GM15510 (cell line): ENCODE results near the gene FRMPD3.

Experiments used
- POLR2A ChIP-seq: IDR thresholded peaks from 3 replicates; pipeline ENCODE4 v1.6.1; 2011; ENCODE audit warnings: borderline replicate concordance; ENCODE audit not compliant: insufficient read length; ENCODE audit errors: extremely low read depth

Gene FRMPD3

GRCh38 chrX:107448998-107449835 is at the start of gene FRMPD3:
FRMPD3 (plus strand) TSS chrX:107449652; CDS start chrX:107526589, 76,937 bp downstream.
- no peak for TF ChIP-seq POLR2A

- no peak for TF ChIP-seq POLR2A
Observed at GRCh38 chrX:107420571-107420970, 28.9 kb upstream of the FRMPD3 start.

- no peak for TF ChIP-seq POLR2A
Observed at GRCh38 chrX:107421337-107421861, 28.1 kb upstream of the FRMPD3 start.

- no peak for TF ChIP-seq POLR2A
Observed at GRCh38 chrX:107429090-107429489, 20.4 kb upstream of the FRMPD3 start.

GRCh38 chrX:107440187-107440586 is 9.3 kb upstream of the FRMPD3 start:
- no peak for TF ChIP-seq POLR2A

GRCh38 chrX:107440692-107441091 is 8.8 kb upstream of the FRMPD3 start:
- TF ChIP-seq POLR2A: no peak

- TF ChIP-seq POLR2A: no peak
Observed at GRCh38 chrX:107442914-107443527, 6.4 kb upstream of the FRMPD3 start.

- TF ChIP-seq POLR2A: no peak
Observed at GRCh38 chrX:107445146-107445545, 4.3 kb upstream of the FRMPD3 start.

- no peak for TF ChIP-seq POLR2A
Observed at GRCh38 chrX:107445631-107446030, 3.8 kb upstream of the FRMPD3 start.

- no peak for TF ChIP-seq POLR2A
Observed at GRCh38 chrX:107447642-107448041, 1.8 kb upstream of the FRMPD3 start.

GRCh38 chrX:107448625-107448997 is 841 bp upstream of the FRMPD3 start:
- TF ChIP-seq POLR2A: no peak

GRCh38 chrX:107450823-107451509 is 1.5 kb downstream of the FRMPD3 start:
- no peak for TF ChIP-seq POLR2A

- no peak for TF ChIP-seq POLR2A
Observed at GRCh38 chrX:107451731-107452130, 2.3 kb downstream of the FRMPD3 start.

- TF ChIP-seq POLR2A: no peak
Observed at GRCh38 chrX:107452581-107452980, 3.1 kb downstream of the FRMPD3 start.

- no peak for TF ChIP-seq POLR2A
Observed at GRCh38 chrX:107454302-107454701, 4.8 kb downstream of the FRMPD3 start.

- TF ChIP-seq POLR2A: no peak
Observed at GRCh38 chrX:107457289-107457688, 7.8 kb downstream of the FRMPD3 start.

- no peak for TF ChIP-seq POLR2A
Observed at GRCh38 chrX:107465932-107466620, 16.6 kb downstream of the FRMPD3 start.
